PC-3 (cell line): Measurements from ENCODE around the gene RAB11FIP4.

Experiments used
- CTCF ChIP-seq: fragments of 300-600 bp; sonication (generic); conservative IDR thresholded peaks from 2 replicates; pipeline ENCODE4 v1.5.1; 2017; ENCODE audit warnings: antibody characterized with exemption, low read depth, mild to moderate bottlenecking, low read length
- EZH2 ChIP-seq: fragments of 300-600 bp; sonication (generic); IDR thresholded peaks from one replicate; pipeline ENCODE4 v1.6.1; 2017; ENCODE audit warnings: antibody characterized with exemption, mild to moderate bottlenecking, low read length; ENCODE audit not compliant: unreplicated experiment

- TF ChIP-seq CTCF (no peak), EZH2 (no peak)
These were observed 12.8 kb downstream of the RAB11FIP4 start for GRCh38 chr17:31404028-31404949.
